Activated CD8-positive, alpha-beta memory T cell treated with anti-CD3 and anti-CD28 coated beads, Interleukin-2, amount 50 U/mL, for 24 hours (primary cell): ENCODE data around the gene RHBDL3.
"Not testable (repeated sequence)": the region's sequence is repeated elsewhere in the genome, so short reads cannot be mapped to it uniquely, and the experiment has no call there.

Source experiments
- DNase-seq: peaks from one replicate; pipeline ENCODE4 v3.0.0-alpha.2; 2020; ENCODE audit errors: extremely low read depth

RHBDL3 gene

GRCh38 chr17:32289471-32290070, 23.9 kb downstream of the RHBDL3 start:
- DNase-seq: no peak

- no peak for DNase-seq
These were observed 26.5 kb downstream of the RHBDL3 start for GRCh38 chr17:32292094-32292493.

GRCh38 chr17:32297424-32297823, 31.8 kb downstream of the RHBDL3 start:
- no peak for DNase-seq

- DNase-seq: no peak
These were observed 32.2 kb downstream of the RHBDL3 start for GRCh38 chr17:32297860-32298259.

GRCh38 chr17:32298298-32298697, 32.7 kb downstream of the RHBDL3 start:
- DNase-seq: no peak

- no peak for DNase-seq
These were observed 33.3 kb downstream of the RHBDL3 start for GRCh38 chr17:32298721-32299579.

GRCh38 chr17:32299580-32300164, 34.0 kb downstream of the RHBDL3 start:
- DNase-seq: no peak

GRCh38 chr17:32302037-32302436, 36.4 kb downstream of the RHBDL3 start:
- no peak for DNase-seq

- DNase-seq: no peak
These were observed 37.4 kb downstream of the RHBDL3 start for GRCh38 chr17:32302860-32303649.

- DNase-seq: no peak
These were observed 38.2 kb downstream of the RHBDL3 start for GRCh38 chr17:32303781-32304288.

GRCh38 chr17:32305049-32305448, 39.4 kb downstream of the RHBDL3 start:
- DNase-seq: no peak

- DNase-seq: no peak
These were observed 42.0 kb downstream of the RHBDL3 start for GRCh38 chr17:32307658-32308057.

- no peak for DNase-seq
These were observed 45.5 kb downstream of the RHBDL3 start for GRCh38 chr17:32311028-32311536.

GRCh38 chr17:32314636-32315035, 49.0 kb downstream of the RHBDL3 start:
- DNase-seq: no peak

- DNase-seq: no peak
These were observed 49.5 kb downstream of the RHBDL3 start for GRCh38 chr17:32315171-32315570.

- not testable (repeated sequence) for DNase-seq
These were observed 51.0 kb downstream of the RHBDL3 start for GRCh38 chr17:32316653-32317052.

GRCh38 chr17:32317353-32317752, 51.7 kb downstream of the RHBDL3 start:
- no peak for DNase-seq

- no peak for DNase-seq
These were observed 52.4 kb downstream of the RHBDL3 start for GRCh38 chr17:32318071-32318470.

- DNase-seq: peak; percentile 62
These were observed 53.9 kb downstream of the RHBDL3 start for GRCh38 chr17:32319548-32319905.

GRCh38 chr17:32320080-32320479, 54.4 kb downstream of the RHBDL3 start:
- not testable (repeated sequence) for DNase-seq

- no peak for DNase-seq
These were observed 55.2 kb downstream of the RHBDL3 start for GRCh38 chr17:32320847-32321246.

- no peak for DNase-seq
These were observed 57.4 kb downstream of the RHBDL3 start for GRCh38 chr17:32323046-32323445.
